Fibroblast of skin of right biceps (primary cell): Measurements from ENCODE around the gene SULT2B1.
"Not testable (repeated sequence)": the region's sequence is repeated elsewhere in the genome, so short reads cannot be mapped to it uniquely, and the experiment has no call there.

Experiments
- DNase-seq: peaks from one replicate; pipeline ENCODE4 v3.0.0-alpha.2; 2013

Gene SULT2B1

GRCh38 chr19:48530066-48530720 lies 21.8 kb upstream of the SULT2B1 start:
- DNase-seq = peak; percentile 15

GRCh38 chr19:48530770-48531169 lies 21.2 kb upstream of the SULT2B1 start:
- DNase-seq = no peak

GRCh38 chr19:48533770-48534169 lies 18.2 kb upstream of the SULT2B1 start:
- no peak for DNase-seq

- DNase-seq = no peak
Measured at GRCh38 chr19:48537541-48537940, 14.4 kb upstream of the SULT2B1 start.

- not testable (repeated sequence) for DNase-seq
Measured at GRCh38 chr19:48538057-48538456, 13.9 kb upstream of the SULT2B1 start.

GRCh38 chr19:48539503-48540096 lies 12.4 kb upstream of the SULT2B1 start:
- peak; percentile 62 for DNase-seq

GRCh38 chr19:48540110-48540509 lies 11.9 kb upstream of the SULT2B1 start:
- no peak for DNase-seq

GRCh38 chr19:48541813-48542212 lies 10.2 kb upstream of the SULT2B1 start:
- no peak for DNase-seq

- peak; percentile 43 for DNase-seq
Measured at GRCh38 chr19:48543121-48543710, 8.8 kb upstream of the SULT2B1 start.

- no peak for DNase-seq
Measured at GRCh38 chr19:48544856-48545750, 6.9 kb upstream of the SULT2B1 start.

- no peak for DNase-seq
Measured at GRCh38 chr19:48547722-48548121, 4.2 kb upstream of the SULT2B1 start.

GRCh38 chr19:48548253-48548911 lies 3.6 kb upstream of the SULT2B1 start:
- DNase-seq = no peak

- DNase-seq = no peak
Measured at GRCh38 chr19:48549380-48549779, 2.6 kb upstream of the SULT2B1 start.

GRCh38 chr19:48552406-48553322 lies 692 bp downstream of the SULT2B1 start:
- no peak for DNase-seq

GRCh38 chr19:48553676-48554384 lies 1.9 kb downstream of the SULT2B1 start:
- peak; percentile 55 for DNase-seq

GRCh38 chr19:48554385-48555091 lies 2.6 kb downstream of the SULT2B1 start:
- DNase-seq = peak; percentile 30

GRCh38 chr19:48556163-48556562 lies 4.2 kb downstream of the SULT2B1 start:
- peak; percentile 49 for DNase-seq

- DNase-seq = no peak
Measured at GRCh38 chr19:48556825-48557224, 4.9 kb downstream of the SULT2B1 start.

GRCh38 chr19:48558018-48558684 lies 6.2 kb downstream of the SULT2B1 start:
- DNase-seq = peak; percentile 57

- peak; percentile 17 for DNase-seq
Measured at GRCh38 chr19:48560095-48560530, 8.1 kb downstream of the SULT2B1 start.
